ENCODE data around the gene PACSIN3.
"Not testable (repeated sequence)": the region's sequence is repeated elsewhere in the genome, so short reads cannot be mapped to it uniquely, and the experiment has no call there.

PACSIN3 gene

DNA sequence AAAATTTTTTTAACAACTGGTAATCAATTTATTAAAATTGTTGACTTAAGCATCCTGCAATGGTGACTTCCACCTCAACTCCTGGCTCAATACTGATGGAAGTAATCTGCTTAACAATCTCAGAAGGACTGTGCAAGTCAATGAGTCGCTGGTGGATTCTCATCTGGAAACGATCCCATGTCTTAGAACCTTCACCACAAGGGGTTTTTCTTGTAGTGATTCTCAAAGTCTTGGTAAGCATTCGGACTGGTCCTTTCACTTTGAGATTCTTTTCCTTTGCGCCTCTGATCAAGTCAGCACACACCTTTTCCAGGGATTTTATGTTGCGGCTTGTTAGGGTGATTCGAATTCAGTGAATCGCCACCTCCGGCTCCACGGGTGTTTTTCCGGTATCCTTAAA, 4.9 kb upstream of the PACSIN3 start:
- not testable (repeated sequence) for DNase-seq

DNA sequence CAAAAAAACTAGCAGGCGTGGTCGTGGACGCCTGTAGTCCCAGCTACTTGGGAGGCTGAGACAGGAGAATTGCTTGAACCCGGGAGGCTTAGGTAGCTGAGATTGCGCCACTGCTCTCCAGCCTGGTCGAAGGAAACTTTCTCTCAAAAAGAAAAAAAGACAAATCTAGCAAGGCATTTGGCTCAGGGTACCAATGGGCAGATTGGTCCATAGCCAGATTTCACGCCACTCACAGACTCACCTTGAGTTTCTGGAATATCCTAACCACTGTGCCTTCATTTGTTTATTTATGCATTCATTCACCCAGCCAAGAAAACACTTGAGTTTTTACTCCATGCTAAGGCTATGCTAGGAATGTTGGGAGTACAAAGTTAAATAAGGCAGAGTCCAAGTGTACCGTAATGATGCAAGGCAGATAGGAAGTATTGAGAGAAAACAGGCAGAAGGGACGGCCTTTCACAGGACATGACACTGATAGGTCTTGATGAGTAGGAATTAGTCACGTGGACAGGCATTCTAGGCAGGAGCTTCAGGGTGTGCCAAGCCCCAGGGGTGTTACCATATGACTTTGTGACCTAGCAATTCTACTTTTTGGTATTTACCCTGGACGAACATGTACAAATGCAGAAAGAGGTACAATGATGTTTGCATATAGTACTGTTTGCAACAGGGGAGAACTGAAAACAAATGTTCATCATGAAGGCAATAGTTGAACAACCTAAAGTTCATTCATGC, 3.0 kb upstream of the PACSIN3 start:
- no peak for DNase-seq

DNA sequence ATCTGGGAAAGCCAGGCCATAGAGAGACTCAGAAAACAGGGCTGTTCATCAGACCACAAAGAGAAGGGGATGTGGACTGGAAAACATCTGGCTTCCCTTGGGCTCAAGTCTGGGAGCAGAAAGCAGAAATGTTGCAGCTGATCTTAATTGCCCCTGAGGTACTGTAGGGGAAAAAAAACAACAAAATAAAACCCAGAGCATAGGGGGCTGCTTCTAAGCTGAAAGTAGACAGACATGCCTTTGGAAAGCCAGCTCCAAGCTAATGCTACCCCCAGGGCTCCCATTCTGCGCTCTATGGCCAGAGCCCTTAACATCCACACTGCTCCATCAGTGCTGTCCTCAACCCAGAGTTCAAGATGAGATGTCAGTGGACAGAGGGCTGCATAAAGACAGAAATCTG, 2.0 kb upstream of the PACSIN3 start:
- no peak for DNase-seq

DNA sequence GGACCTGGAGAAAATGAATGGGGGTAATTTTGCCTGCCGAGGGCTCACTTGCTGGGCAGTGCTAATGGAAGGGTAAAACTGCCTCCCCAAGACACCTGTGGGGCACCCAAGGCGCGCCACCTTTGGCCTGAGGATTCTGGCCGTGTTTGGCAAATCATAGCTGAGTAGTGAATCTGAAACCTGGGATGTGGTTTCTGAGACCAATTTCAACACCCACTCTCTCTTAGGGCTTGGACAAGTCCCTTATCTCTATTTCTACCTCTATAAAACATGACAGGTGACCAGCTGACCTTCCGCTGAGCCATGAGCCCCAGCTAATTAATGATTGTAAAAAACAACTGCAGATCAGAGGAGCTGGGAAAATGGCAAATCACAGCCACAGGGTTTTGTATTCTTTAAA, 1.5 kb upstream of the PACSIN3 start:
- no peak for DNase-seq

DNA sequence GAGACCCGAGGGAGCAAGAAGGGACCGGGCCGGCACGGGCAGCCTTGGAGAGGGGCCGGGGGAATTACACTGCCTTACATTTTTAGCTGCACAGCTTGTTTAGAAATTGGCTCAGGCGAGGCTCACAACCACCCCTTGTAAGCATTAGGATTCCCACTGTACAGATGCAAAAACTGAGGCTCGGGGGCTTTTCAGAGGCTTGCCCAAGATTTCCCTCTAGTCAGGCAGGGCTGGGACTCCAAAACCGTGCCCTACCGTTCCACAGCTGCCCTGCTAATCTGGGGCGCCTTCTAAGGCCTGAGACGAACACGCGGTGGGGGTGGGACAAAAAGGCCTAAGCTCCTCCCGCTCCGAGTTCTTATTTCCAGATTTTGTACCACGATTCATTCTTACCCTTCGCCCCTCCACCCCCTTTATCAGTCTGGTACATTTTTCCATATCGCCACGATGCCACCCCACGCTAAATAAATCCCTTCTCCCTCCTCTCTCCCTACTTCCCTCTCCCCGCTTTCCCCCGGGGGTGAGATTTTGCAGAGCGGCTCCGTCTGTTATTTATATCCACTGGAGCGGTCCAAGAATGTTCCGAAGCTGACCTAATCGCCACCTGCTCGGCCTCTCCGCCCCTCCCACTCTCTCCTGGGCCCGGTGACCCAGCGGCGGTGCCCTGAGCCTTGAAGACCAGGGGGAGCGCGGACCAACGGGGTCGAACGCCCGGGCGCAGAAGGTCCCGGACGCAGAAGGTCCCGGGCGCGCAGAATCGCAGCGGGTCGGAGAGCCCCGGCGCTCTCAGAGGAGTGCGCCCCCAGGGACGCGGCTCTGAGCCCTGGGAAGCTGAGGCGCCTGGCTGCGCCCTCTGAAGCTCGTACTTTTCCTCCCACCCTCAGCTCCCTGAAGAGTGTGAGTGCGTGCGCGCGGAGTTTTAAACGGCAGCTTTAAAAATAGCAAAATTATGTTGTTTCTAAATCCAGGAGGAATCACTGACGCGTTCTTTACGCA, 764 bp upstream of the PACSIN3 start:
- DNase-seq, result no peak

DNA sequence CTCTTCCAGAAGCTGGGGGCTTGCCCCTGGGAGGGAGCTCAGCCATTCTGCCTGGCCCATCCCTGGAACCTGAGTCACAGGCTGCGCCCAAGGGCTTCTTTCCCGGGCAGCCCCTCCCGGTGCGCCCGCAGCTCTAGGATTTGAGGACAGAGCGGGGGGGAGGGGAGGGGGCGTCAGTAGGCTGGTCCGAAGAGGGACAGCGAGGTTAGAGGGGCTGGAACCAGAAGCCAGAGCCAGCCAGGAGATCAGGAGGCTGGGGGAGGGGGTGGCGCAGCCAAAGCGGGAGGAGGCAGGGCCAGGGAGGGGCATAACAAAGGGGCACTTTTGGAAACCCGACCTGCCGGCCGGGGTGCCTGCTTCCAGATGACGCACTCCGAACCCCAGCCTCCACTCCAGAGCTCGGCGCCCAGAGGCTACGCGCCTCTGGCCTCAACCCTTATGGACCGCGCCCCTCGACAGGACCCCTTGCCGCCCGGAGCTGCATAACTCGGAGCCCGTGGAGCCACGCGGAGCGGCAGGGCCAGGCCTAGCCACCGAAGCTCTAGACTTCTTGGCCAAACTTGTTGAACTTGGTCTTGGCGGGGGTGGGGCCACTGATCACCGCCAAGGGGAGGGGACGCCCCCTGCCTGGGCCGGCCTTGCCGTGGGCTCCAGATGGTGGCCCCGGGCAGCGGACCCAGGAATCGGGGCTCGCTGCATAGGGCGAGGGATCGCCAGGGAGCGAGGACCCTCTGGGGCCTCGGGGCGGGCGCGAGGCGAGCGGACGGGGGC, 744 bp downstream of the PACSIN3 start:
- no peak for DNase-seq

DNA sequence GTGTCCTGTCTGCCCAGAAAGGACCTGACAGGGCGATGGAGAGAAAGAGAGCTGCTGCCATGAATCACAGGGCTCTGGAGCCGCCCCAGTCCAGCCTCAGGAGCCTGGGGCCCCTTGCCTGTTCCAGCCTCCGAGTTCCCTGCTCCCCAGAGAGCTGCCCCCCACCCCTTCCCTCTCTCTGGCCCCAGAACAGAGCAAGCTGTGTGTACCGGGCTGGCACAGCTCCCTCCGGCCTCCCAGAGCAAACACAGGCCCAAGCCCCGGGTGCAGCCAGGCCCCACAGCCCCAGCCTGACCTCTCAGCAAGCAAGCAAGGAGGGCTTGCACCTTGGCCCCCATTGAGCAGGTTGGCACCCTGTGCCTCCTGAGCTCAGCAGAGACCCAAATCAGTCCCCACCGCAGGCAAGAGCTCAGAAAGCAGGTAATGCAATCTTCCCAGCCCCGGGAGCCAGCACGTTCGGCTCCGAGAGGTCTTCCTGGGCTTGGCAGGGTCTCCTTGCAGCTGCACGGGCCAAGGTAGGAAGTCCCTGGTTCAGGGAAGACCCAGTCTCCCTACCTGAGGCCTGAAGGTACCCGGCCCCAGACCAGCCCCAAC, 1.4 kb downstream of the PACSIN3 start:
- DNase-seq, result no peak

DNA sequence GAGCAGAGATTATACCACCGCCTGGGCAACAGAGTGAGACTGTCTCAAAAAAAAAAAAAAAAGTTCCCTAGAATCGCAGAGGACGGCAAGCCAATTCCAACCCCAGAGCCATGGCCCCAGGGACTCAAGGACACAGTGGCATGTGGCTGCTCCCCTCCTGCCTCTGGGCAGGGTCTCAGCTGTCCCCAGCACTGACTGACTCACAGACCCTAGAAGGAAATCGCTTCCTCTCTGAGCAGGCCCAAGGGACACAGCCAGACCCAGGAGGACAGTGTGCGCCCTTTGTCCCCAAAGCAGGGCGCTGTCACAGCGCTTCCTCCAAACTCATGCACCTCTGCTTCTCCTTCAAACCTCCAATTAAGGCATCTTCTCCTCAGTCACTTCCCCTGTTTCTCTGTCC, 2.3 kb downstream of the PACSIN3 start:
- no peak for DNase-seq

DNA sequence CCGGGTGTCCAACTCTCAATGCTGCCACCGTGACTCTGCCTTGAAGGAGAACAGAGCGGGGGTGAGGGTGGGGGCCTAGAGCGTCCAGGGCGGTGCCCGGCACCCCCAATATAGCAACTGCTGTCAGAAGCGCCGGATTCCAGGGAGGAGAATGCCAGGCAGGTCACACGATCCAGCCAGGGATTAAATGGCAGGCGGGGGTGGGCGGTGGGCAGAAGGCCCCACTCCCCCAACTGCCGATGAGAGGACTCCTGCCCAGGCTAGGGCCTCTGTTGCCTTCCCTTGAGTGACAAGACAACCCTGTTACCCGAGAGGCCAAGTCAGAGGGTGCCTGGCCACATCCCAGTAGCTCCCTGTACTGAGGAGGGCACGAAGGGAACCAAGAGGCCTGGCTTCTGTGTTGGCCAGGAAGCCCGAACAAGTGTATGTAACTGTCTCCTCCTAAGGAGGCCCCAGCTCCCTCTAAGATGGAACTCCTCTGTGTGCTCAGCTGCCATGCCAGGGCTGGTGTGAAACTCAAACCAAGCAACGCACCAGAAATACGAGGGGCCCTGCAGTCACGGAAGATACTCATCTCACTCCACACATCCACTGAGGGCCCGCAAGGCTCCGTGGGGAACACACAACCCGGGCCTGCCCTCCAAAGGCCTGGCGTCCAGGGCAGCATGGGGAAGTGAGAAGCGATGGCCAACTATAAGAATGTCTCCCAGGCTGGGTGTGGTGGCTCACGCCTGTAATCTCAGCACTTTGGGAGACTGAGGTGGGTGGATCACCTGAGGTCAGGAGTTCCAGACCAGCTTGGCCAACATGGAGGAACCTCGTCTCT, 3.0 kb downstream of the PACSIN3 start:
- DNase-seq, result no peak

DNA sequence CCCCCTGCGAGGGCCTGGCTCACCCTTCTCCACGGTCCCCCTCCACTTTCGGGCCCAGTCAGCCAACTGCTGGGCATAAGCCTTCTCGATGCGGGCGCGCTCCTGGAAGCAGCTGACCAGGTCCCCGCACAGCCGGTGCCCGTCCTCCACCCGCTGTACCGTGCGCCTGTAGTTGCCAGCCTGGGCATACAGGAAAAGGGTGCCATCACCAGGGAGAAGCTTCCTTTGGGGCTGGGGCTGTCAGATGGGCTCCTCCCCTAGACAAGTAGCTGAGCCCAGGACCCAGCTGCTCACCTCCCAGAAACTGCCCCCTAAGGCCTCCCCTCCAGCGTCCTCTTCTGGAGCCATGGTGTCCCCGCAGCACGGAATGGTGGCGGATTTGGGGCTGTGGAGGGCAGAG, 3.9 kb downstream of the PACSIN3 start:
- no peak for DNase-seq

DNA sequence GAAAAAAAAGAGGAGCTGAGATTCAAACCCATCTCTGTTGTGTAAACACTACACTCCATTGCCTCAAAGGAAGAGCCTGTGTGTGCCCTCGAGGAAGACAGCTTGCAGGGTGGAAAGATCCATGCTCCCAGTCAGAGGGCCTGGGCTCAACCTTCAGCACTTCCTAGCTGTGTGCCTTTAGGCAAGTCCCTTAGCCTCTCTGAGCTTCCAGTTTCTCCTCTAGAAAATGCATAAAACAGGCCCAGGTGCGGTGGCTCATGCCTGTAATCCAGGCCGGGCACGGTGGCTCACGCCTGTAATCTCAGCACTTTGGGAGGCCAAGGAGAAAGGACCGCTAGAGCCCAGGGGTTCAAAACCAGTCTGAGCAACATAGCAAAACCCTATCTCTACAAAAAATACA, 5.0 kb downstream of the PACSIN3 start:
- DNase-seq, result no peak

DNA sequence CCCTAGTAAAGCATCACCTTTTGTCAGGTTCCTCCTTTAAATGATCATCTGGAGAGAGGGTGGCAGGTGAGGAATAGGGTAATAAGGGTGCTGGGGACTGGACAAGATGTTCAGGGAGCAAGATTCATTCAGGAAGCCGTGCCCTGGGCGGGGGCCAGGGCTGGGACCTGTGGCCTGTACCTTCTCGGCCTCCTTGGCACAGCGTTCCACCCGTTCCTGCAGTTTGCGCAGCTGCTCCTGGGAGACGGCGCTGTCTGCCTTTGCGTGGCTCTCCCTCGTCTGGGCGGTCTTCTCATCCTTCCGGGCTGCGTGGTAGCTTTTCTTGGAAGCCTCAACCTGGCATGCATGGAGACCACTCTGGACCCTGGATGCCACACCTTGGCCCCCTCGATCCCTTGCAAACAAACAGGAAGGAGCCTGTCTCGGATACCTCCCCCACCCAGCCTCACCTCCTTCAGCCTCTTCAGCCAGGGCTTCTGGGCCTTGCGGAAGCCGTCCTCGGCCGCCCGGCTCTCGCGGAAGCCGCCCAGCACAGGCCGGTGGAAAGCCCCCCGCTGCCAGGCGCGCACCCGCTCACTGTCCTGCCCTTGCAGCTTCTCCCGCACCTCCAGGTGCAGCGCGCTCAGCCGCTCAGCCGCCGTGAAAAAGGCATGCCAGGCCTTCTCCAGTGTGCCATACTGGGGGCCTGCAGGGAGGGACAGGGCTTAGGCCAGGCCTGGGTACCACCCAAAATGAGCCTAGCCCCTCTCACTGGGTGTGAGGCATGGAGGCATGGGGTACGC, 6.0 kb downstream of the PACSIN3 start:
- no peak for DNase-seq

DNA sequence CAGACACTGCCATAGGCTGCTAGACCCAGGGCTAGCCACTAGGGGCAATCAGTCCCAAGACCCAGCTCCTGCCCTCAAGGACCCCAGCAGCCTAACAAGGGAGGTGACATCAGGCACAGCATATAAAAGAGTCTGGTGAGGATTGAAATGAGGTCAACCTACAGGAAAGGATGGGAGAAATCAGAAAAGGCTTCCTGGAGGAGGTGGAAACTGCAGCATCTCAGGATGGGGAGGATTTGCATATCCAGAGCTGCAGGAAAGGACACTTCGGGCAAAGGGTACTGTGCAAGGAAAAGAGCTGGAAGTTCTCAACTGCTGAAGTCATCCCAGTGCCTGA, 6.6 kb downstream of the PACSIN3 start:
- no peak for DNase-seq

DNA sequence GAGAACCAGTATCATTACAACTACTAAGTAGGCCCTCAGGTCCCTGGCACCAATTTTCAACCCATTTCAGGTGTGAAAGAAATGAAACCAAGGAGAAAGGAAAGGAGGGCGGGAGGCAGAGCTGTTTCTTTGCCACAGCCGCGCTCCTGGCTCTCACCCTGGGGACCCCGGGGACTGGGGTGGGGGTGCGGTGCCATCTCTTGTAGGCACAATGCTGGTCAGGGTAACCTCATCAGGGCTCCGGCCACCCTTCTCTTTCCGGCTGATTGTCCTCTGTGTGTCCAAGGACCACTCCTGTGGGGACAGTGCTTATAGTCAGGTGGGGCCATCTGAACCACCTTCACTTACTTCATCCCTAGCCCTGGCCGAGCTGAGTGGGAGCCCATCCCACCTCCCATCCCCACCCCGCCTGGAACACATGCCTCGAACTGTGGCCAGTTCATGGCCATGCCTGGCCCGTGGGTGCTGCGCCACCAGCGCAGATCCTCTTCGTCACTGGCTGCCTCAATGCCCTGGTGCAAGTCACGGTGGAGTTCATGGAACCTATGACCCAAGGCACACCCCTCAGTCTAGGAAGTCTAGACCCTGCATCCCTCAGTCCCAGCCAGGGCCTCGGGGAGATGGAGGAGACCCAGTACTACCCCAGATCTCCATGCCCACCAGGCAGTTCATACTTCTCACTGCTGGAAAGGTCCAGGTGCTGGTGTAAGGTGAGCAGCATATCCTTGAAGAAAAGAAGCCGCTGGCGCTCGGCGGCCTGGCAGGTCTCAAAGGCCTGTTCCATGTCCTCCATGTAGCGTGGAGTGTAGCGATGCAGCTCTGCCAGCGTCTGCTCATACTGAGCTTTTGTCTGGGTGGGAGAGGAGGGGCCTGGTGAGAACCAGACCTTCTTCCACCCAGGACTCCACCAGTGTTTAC, 7.2 kb downstream of the PACSIN3 start:
- DNase-seq, result no peak

DNA sequence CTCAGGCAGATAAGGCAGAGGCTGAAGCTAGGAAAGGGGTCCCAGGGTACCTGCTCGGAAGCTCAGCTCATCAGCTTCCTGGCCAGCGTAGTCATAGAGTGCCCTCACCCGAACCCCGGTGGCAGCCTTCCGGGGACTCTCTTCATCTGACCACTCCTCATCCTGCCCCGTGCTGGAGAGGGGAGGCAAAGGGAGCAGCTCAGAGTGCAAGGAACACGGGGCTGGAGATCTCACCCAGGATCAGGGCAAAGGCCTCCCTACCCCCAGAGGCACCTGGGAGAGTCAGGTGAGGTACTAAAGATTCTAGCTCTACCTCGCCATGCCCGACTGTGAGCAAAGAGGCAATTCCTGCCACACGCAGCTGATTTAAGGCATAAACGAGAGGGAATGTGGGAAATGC, 7.9 kb downstream of the PACSIN3 start:
- DNase-seq, result no peak

DNA sequence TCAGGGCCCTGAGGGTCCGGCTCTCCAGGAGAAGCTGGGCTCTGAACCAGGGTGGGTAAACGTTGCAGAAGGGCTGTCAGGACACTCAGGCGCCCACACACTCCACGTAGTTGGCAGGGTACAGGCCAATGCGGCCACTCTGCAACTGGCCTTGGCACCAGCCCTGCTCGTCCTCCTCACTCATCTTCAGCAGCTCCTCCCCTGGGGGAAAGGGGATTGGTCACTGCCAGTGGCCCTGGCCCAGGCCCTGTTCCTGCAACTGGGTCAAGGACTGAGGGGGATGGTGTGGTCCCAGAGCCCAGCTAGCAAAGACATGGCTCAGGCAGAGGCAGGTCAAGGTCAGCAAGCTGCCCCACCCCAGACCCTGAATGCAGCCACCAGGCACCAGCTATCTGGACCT, 8.4 kb downstream of the PACSIN3 start:
- DNase-seq, result no peak

DNA sequence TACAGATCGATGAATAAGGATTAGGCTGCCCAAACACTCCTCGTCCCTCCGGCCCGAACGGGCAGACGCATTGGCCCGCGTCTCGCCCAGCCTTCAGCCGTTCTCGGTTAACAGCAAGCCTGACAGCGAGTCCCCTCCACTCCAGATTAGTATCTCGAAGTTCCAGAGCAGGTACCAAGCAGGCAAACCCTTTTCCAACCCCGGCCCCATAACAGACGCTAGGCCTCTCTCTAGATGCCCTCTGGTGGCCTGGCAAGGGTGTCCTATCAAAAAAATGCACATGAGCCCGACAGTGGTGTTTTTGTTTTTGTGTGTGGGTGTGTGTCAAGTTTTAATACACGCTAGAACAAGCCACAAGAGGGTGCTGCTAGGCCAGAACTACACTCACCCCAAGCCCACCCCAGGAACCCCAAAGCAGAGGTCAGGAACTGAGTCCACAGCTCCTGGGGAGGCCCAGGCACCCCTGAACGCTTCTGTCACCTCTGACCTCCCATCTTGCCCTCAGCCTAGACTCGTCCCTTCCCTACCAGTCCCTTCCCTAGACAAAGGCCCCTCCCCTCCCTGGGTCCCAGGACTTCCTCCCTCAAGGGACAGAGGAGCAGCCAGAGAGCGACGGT, 8.9 kb downstream of the PACSIN3 start:
- no peak for DNase-seq

DNA sequence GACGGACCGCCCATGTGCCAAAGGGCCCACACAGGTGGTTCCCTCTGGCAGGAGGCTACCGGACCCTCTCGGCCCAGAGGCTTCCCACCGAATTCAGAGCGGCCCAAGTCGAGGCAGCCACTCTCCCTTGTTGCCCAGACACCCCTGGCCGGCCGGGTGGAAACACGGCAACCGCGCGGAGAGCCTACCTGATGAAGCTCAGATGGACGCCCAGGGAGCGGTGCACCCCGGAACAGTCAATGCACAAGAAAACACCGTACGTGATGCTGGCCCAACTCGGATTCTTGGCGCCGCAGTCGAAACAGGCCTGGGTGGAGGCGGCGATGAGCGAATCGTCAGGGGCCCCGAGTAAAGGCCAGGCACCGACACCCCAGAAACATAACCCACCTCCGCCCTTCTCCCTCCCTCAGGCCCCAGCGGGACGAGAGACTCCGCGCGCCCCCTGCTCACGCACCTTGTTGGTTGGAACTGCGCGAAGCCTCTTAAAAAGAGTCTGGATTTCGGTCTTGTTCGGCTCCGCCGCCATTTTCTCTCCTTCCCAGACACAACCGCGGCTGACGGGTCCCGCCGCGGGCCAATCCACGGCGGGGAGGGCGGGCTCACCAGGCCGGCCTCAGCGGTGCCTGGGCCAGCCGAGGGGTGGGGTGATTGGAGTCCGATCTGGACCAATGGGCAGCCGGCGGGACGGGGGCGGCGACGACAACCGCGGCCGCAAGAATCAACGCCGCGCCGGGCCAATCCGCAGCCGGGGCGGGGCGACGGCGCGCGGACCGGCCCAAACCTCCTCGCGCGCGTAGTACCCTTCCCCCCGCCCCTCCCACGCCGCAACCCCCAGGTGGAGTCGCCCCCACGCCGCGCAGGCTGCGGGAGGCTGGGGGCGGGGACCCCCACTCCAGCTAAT, 9.7 kb downstream of the PACSIN3 start, which contains the start of gene ARFGAP2:
ARFGAP2 (minus strand) TSS at position 552 of the 901 bp plus-strand sequence; CDS start at position 526, 26 bp downstream.
- peak; percentile 7 for DNase-seq
